ENCODE results near the gene ARHGEF3.

- TF ChIP-seq CTCF (IDR thresholded peaks at IDR 0.05) (no peak), POLR2A (IDR thresholded peaks at IDR 0.05) (no peak)
These were observed 17.2 kb downstream of the ARHGEF3 start for GRCh38 chr3:56784448-56785001.

Data from ovary (tissue), 3 donors.